ENCODE data around the gene LIPJ. TPM values are rescaled to one million over a fixed set of nuclear protein-coding genes. Genes with fewer than 3 reads are reported as not detected.

The LIPJ gene
- total RNA-seq, 2 donors from 2014 or later: 0.27 TPM; not detected in 1

DNA sequence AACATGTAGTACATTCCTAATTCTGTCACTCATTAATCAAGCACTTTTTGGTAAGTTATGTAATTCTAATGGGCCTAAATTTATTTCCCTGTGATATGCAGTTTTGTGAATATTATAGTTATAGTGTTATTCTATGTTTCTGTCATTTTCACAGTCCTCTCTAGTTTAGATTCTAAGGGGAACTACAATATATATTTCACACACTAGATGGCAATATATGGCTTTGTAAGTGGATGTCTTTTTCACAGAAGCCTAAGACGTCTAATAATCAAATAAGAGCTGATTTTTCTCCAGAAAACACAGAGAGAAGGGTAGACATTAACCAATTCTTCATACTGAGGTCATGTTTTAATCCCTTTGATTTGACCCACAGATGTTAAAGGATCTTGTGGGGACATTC lies 21.5 kb upstream of the LIPJ start:
- H3K4me3 ChIP-seq: no peak overlapping the region
- H3K9me3 ChIP-seq: no peaks in the 10 kb centered on the region
- H3K4me1 ChIP-seq (ENCODE audit: control insufficient read depth in 1 of 2, low read depth in 2 of 2): no peaks in the 10 kb centered on the region
- no peaks in the 10 kb centered on the region for H3K36me3 ChIP-seq
- TF ChIP-seq, protein P1, sequence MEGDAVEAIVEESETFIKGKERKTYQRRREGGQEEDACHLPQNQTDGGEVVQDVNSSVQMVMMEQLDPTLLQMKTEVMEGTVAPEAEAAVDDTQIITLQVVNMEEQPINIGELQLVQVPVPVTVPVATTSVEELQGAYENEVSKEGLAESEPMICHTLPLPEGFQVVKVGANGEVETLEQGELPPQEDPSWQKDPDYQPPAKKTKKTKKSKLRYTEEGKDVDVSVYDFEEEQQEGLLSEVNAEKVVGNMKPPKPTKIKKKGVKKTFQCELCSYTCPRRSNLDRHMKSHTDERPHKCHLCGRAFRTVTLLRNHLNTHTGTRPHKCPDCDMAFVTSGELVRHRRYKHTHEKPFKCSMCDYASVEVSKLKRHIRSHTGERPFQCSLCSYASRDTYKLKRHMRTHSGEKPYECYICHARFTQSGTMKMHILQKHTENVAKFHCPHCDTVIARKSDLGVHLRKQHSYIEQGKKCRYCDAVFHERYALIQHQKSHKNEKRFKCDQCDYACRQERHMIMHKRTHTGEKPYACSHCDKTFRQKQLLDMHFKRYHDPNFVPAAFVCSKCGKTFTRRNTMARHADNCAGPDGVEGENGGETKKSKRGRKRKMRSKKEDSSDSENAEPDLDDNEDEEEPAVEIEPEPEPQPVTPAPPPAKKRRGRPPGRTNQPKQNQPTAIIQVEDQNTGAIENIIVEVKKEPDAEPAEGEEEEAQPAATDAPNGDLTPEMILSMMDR (IDR thresholded peaks at IDR 0.05): peak; percentile 15
- DNase-seq (ENCODE audit: low spot score) (no peak), ATAC-seq (ENCODE audit: insufficient number of reproducible peaks, low FRiP score, low read depth) (no peak)
- H3K27ac ChIP-seq: no peak overlapping the region
- H3K27me3 ChIP-seq (replicated peaks; ENCODE audit: insufficient read depth): no peaks in the 10 kb centered on the region

DNA sequence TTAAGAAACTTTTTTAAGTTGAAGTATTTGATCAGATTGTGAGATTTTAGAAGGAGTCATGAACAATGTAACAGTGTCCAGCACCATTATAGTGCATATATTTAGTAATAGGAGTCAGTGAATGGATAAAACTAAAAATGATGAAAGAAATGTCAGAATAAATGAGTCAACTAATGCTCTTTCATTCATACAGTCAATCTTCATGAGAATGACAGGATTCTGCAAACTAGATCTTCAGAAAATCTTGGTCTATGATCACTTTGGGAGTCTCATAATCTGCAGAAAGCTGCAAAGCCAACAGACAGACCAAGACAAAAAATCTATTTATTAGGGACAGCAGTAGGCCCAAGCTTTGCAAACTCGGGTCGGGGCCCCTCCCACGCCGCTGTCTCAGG lies 4.2 kb upstream of the LIPJ start:
- TF ChIP-seq, protein P1 (IDR thresholded peaks at IDR 0.05): no peak
- H3K27ac ChIP-seq: peak overlapping the region; percentile 97
- H3K36me3 ChIP-seq: no peaks in the 10 kb centered on the region
- no peaks in the 10 kb centered on the region for H3K9me3 ChIP-seq
- DNase-seq (ENCODE audit: low spot score) (no peak), ATAC-seq (ENCODE audit: insufficient number of reproducible peaks, low FRiP score, low read depth) (no peak)
- H3K4me1 ChIP-seq (ENCODE audit: control insufficient read depth in 1 of 2, low read depth in 2 of 2): peaks cover 6 to 7% of the 10 kb centered on the region in 2 donors
- H3K27me3 ChIP-seq (replicated peaks; ENCODE audit: insufficient read depth): no peaks in the 10 kb centered on the region
- peak overlapping the region; percentile 84 for H3K4me3 ChIP-seq

DNA sequence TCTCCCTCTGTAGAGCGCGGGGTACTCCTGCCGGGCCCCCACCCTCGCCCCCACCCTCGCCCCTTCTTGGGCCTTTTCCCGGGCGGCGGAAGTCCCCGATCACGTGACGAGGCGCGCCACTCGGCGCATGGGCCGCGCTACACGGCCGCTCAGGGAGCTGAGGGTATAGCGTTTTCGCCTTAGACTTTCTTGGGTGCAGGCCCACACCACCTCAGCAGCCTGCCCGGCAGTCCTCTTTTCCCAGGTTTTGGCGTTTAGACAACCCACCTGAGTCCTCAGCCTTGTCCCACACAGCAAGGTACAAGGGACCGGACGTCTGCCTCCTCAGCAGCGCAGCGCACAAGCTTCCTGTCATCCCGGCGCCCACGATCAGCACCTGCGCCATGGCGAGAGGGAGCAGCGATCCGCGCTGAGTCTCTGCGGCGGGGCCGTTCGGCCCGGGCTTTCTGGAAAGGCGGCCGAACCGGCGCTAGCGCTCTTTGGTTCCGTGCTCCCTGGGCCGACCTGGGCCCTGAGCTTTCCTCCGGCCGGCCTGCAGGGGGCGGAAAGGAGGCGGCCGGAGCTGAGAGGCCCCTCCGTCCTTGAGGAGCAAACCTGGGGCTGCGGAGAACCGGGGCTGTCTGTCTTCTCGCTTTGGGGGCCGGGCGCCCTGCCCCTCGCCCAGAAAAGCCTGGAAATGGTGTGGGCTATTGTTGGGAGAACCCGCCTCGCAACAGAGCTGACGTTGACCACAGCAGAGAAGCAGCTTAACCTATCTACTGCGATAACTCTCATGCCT lies 3.6 kb upstream of the LIPJ start, which contains the start of gene RNLS:
Gene RNLS, minus strand, starts transcription at position 513 of the 778 bp plus-strand sequence.
- TF ChIP-seq, protein P1 (IDR thresholded peaks at IDR 0.05): peak; percentile 89
- peaks cover 6 to 7% of the 10 kb centered on the region in 2 donors for H3K4me1 ChIP-seq (ENCODE audit: control insufficient read depth in 1 of 2, low read depth in 2 of 2)
- no peaks in the 10 kb centered on the region for H3K36me3 ChIP-seq
- H3K27ac ChIP-seq: peak within 1 kb of the TSS; percentile 97
- no peaks in the 10 kb centered on the region for H3K9me3 ChIP-seq
- DNase-seq (ENCODE audit: low spot score) (peak; percentile 3), ATAC-seq (ENCODE audit: insufficient number of reproducible peaks, low FRiP score, low read depth) (peak; percentile 82)
- peak within 1 kb of the TSS; percentile 84 for H3K4me3 ChIP-seq
- no peaks in the 10 kb centered on the region for H3K27me3 ChIP-seq (replicated peaks; ENCODE audit: insufficient read depth)

DNA sequence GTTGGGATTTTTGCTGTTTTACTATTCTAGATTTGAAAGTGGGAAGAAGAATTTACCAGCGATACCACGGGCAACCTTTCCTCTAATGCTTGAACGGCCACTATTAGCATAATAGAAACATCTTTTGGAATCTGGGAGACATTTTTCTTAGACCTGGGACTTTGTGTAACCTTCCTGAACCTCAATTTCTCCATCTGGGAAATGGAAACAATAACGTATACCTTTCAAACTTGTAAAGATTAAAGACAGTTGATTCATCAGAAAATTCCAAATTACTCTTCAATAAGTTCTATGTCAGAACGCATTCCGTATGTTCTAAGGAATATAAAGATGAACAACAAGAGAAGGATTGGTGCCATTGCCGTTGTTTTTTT lies 3.0 kb upstream of the LIPJ start:
- no peaks in the 10 kb centered on the region for H3K27me3 ChIP-seq (replicated peaks; ENCODE audit: insufficient read depth)
- no peaks in the 10 kb centered on the region for H3K36me3 ChIP-seq
- H3K9me3 ChIP-seq: no peaks in the 10 kb centered on the region
- TF ChIP-seq, protein P1 (IDR thresholded peaks at IDR 0.05): no peak
- H3K4me1 ChIP-seq (ENCODE audit: control insufficient read depth in 1 of 2, low read depth in 2 of 2): peaks cover 6 to 7% of the 10 kb centered on the region in 2 donors
- DNase-seq (ENCODE audit: low spot score) (no peak), ATAC-seq (ENCODE audit: insufficient number of reproducible peaks, low FRiP score, low read depth) (no peak)
- H3K4me3 ChIP-seq: peak overlapping the region; percentile 84
- H3K27ac ChIP-seq: peak overlapping the region; percentile 97

DNA sequence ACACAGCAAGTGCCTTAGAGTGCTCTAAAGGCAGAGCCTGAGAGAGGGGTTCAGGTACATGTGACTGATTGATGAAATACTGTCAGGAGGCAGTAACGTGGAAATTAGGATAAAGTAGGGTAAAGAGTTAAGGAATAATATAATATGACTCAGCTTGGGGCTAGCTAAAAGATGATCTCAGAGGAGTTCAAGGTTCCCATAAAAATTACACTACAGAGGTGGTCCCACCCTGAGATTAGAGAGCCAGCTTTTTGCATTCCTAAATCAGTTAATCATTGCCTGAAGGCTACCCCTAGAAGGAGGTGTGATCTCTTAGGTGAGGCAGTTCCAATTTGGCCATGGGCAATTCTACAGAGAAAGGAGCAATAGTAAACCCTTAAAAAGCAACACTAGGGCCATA lies 5.8 kb downstream of the LIPJ start:
- ATAC-seq (ENCODE audit: insufficient number of reproducible peaks, low FRiP score, low read depth) (no peak), DNase-seq (ENCODE audit: low spot score) (no peak)
- Histone ChIP-seq H3K4me1 (ENCODE audit: control insufficient read depth in 1 of 2, low read depth in 2 of 2) (no peaks in the 10 kb centered on the region), H3K9me3 (no peaks in the 10 kb centered on the region), H3K27ac (no peak overlapping the region), H3K36me3 (no peaks in the 10 kb centered on the region), H3K27me3 (replicated peaks; ENCODE audit: insufficient read depth) (no peaks in the 10 kb centered on the region), H3K4me3 (no peak overlapping the region)
- TF ChIP-seq, protein P1 (IDR thresholded peaks at IDR 0.05): no peak
